Activated CD4-positive, alpha-beta T cell treated with anti-CD3 and anti-CD28 coated beads, Interleukin-2, amount 50 U/mL, for 48 hours (primary cell): ENCODE data around the gene ISG20L2.

Experiments
- DNase-seq, 2 experiments: peaks; one replicate each; pipeline ENCODE4 v3.0.0-alpha.2; 2020

Gene ISG20L2

GRCh38 chr1:156689035-156689952 lies 39.3 kb downstream of the ISG20L2 start:
- peak; percentile 75 to 85 for DNase-seq

- DNase-seq: peak; percentile 41 to 57
Observed at GRCh38 chr1:156684227-156684782, 44.3 kb downstream of the ISG20L2 start.

GRCh38 chr1:156682166-156682890 lies 46.2 kb downstream of the ISG20L2 start:
- DNase-seq: no peak

GRCh38 chr1:156681196-156681960 lies 47.2 kb downstream of the ISG20L2 start:
- DNase-seq: no peak

GRCh38 chr1:156680056-156680455 lies 48.5 kb downstream of the ISG20L2 start:
- no peak for DNase-seq

GRCh38 chr1:156677616-156678596 lies 50.7 kb downstream of the ISG20L2 start:
- peak; percentile 30 to 39 for DNase-seq

- no peak for DNase-seq
Observed at GRCh38 chr1:156676820-156677615, 51.5 kb downstream of the ISG20L2 start, which contains the start of gene NES. NES (minus strand) TSS chr1:156677407; CDS start chr1:156677264, 143 bp downstream.

- no peak for DNase-seq
Observed at GRCh38 chr1:156676114-156676819, 52.3 kb downstream of the ISG20L2 start.

GRCh38 chr1:156675210-156676113 lies 53.1 kb downstream of the ISG20L2 start:
- DNase-seq: no peak

GRCh38 chr1:156673387-156674121 lies 55.0 kb downstream of the ISG20L2 start:
- DNase-seq: no peak
